ENCODE results near the gene ACTL9.

The ACTL9 gene

GRCh38 chr19:8654591-8655339 lies 43.8 kb downstream of the ACTL9 start:
- no peak overlapping the region for H3K27ac ChIP-seq
- TF ChIP-seq, protein P1, sequence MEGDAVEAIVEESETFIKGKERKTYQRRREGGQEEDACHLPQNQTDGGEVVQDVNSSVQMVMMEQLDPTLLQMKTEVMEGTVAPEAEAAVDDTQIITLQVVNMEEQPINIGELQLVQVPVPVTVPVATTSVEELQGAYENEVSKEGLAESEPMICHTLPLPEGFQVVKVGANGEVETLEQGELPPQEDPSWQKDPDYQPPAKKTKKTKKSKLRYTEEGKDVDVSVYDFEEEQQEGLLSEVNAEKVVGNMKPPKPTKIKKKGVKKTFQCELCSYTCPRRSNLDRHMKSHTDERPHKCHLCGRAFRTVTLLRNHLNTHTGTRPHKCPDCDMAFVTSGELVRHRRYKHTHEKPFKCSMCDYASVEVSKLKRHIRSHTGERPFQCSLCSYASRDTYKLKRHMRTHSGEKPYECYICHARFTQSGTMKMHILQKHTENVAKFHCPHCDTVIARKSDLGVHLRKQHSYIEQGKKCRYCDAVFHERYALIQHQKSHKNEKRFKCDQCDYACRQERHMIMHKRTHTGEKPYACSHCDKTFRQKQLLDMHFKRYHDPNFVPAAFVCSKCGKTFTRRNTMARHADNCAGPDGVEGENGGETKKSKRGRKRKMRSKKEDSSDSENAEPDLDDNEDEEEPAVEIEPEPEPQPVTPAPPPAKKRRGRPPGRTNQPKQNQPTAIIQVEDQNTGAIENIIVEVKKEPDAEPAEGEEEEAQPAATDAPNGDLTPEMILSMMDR (conservative IDR thresholded peaks at IDR 0.05), result peak; percentile 90

GRCh38 chr19:8648240-8648639 lies 50.4 kb downstream of the ACTL9 start:
- no peak overlapping the region for H3K27ac ChIP-seq

More at GRCh38 chr19:8648240-8648639, 50.4 kb downstream of the ACTL9 start:
- TF ChIP-seq, protein P1 (conservative IDR thresholded peaks at IDR 0.05), result no peak
